ENCODE data around the gene MAX. TPM values are rescaled to one million over a fixed set of nuclear protein-coding genes. Genes with fewer than 3 reads are reported as not detected.

MAX gene
- total RNA-seq, 3 donors from 2014 or later, result 50.5 to 64.1 (median 51.7) TPM

- Histone ChIP-seq H3K27ac (no peak overlapping the region), H3K36me3 (no peaks in the 10 kb centered on the region), H3K9me3 (no peaks in the 10 kb centered on the region), H3K4me3 (no peak overlapping the region), H3K4me1 (no peaks in the 10 kb centered on the region), H3K27me3 (no peaks in the 10 kb centered on the region)
- DNase-seq (ENCODE audit: low spot score in 2 of 2), result no peak
- intact Hi-C loops (cut with DNase I; ENCODE audit: low total_unique reads), result no loop called here
- no peak for TF ChIP-seq POLR2AphosphoS5 (IDR thresholded peaks at IDR 0.05)
- no peak for TF ChIP-seq POLR2A (IDR thresholded peaks at IDR 0.05)
- TF ChIP-seq CTCF (IDR thresholded peaks at IDR 0.05), result no peak
These were observed 13.3 kb upstream of the MAX start for GRCh38 chr14:65115615-65116014.

- DNase-seq (ENCODE audit: low spot score in 2 of 2), result no peak
- intact Hi-C loops (cut with DNase I; ENCODE audit: low total_unique reads), result no loop called here
- no peaks in the 10 kb centered on the region for H3K9me3 ChIP-seq
- no peaks in the 10 kb centered on the region for H3K4me1 ChIP-seq
- no peak for TF ChIP-seq POLR2A (IDR thresholded peaks at IDR 0.05)
- TF ChIP-seq CTCF (IDR thresholded peaks at IDR 0.05), result no peak
- no peak for TF ChIP-seq POLR2AphosphoS5 (IDR thresholded peaks at IDR 0.05)
- H3K27me3 ChIP-seq, result no peaks in the 10 kb centered on the region
- no peaks in the 10 kb centered on the region for H3K36me3 ChIP-seq
- no peak overlapping the region for H3K27ac ChIP-seq
- H3K4me3 ChIP-seq, result no peak overlapping the region
These were observed 8.2 kb upstream of the MAX start for GRCh38 chr14:65110525-65110924.

- Histone ChIP-seq H3K27me3 (no peaks in the 10 kb centered on the region), H3K36me3 (no peaks in the 10 kb centered on the region), H3K4me1 (no peaks in the 10 kb centered on the region), H3K27ac (no peak overlapping the region), H3K4me3 (no peak overlapping the region), H3K9me3 (no peaks in the 10 kb centered on the region)
- DNase-seq (ENCODE audit: low spot score in 2 of 2), result no peak
- TF ChIP-seq POLR2AphosphoS5 (IDR thresholded peaks at IDR 0.05), result no peak
- TF ChIP-seq POLR2A (IDR thresholded peaks at IDR 0.05), result no peak
- no peak for TF ChIP-seq CTCF (IDR thresholded peaks at IDR 0.05)
- intact Hi-C loops (cut with DNase I; ENCODE audit: low total_unique reads), result no loop called here
These were observed 7.0 kb upstream of the MAX start for GRCh38 chr14:65109357-65109756.

- intact Hi-C loops (cut with DNase I; ENCODE audit: low total_unique reads), result no loop called here
- TF ChIP-seq POLR2AphosphoS5 (IDR thresholded peaks at IDR 0.05) (no peak), POLR2A (IDR thresholded peaks at IDR 0.05) (no peak), CTCF (IDR thresholded peaks at IDR 0.05) (no peak)
These were observed 4.9 kb upstream of the MAX start for GRCh38 chr14:65107200-65107599.

GRCh38 chr14:65106736-65107135 lies 4.4 kb upstream of the MAX start:
- H3K9me3 ChIP-seq, result no peaks in the 10 kb centered on the region
- no peaks in the 10 kb centered on the region for H3K4me1 ChIP-seq
- intact Hi-C loops (cut with DNase I; ENCODE audit: low total_unique reads), result no loop called here
- no peaks in the 10 kb centered on the region for H3K36me3 ChIP-seq
- no peak for DNase-seq (ENCODE audit: low spot score in 2 of 2)
- no peak overlapping the region for H3K4me3 ChIP-seq
- H3K27ac ChIP-seq, result no peak overlapping the region
- H3K27me3 ChIP-seq, result no peaks in the 10 kb centered on the region
- TF ChIP-seq POLR2A (IDR thresholded peaks at IDR 0.05) (no peak), CTCF (IDR thresholded peaks at IDR 0.05) (no peak), POLR2AphosphoS5 (IDR thresholded peaks at IDR 0.05) (no peak)

More at GRCh38 chr14:65107200-65107599, 4.9 kb upstream of the MAX start:
- Histone ChIP-seq H3K27me3 (no peaks in the 10 kb centered on the region), H3K9me3 (no peaks in the 10 kb centered on the region), H3K36me3 (no peaks in the 10 kb centered on the region), H3K4me3 (no peak overlapping the region), H3K27ac (no peak overlapping the region), H3K4me1 (no peaks in the 10 kb centered on the region)
- DNase-seq (ENCODE audit: low spot score in 2 of 2), result no peak
